Stimulated activated CD8-positive, alpha-beta memory T cell treated with anti-CD3 and anti-CD28 coated beads, Interleukin-15, amount 100 ng/mL, for 48 hours (primary cell): ENCODE measurements around the gene TIMM44.
A peak's percentile ranks its signal among the peaks of the same experiment; 100 is the strongest.
"Not testable (repeated sequence)": the region's sequence is repeated elsewhere in the genome, so short reads cannot be mapped to it uniquely, and the experiment has no call there.

Experiments
- DNase-seq, 2 donors: peaks; one replicate each; pipeline ENCODE4 v3.0.0-alpha.2; 2020; ENCODE audit warnings: low read depth in 2 of 2

The TIMM44 gene

DNA sequence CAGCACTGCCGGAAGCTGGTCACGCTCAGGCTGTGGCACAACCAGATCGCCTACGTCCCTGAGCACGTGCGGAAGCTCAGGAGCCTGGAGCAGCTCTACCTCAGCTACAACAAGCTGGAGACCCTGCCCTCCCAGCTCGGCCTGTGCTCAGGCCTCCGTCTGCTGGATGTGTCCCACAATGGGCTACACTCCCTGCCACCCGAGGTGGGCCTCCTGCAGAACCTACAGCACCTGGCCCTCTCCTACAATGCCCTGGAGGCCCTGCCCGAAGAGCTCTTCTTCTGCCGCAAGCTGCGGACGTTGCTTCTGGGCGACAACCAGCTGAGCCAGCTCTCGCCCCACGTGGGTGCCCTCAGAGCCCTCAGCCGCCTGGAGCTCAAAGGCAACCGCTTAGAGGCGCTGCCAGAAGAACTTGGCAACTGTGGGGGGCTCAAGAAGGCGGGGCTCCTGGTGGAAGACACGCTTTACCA, 43.0 kb downstream of the TIMM44 start:
- DNase-seq = no peak

DNA sequence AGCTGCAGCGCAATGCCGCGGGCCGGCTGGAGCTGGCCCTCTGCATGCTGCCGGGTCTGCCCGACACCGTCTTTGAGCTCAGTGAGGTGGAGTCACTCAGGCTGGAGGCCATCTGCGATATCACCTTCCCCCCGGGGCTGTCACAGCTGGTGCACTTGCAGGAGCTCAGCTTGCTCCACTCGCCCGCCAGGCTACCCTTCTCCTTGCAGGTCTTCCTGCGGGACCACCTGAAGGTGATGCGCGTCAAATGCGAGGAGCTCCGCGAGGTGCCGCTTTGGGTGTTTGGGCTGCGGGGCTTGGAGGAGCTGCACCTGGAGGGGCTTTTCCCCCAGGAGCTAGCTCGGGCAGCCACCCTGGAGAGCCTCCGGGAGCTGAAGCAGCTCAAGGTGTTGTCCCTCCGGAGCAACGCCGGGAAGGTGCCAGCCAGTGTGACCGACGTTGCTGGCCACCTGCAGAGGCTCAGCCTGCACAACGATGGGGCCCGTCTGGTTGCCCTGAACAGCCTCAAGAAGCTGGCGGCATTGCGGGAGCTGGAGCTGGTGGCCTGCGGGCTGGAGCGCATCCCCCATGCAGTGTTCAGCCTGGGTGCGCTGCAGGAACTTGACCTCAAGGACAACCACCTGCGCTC, 43.6 kb downstream of the TIMM44 start:
- DNase-seq = no peak

GRCh38 chr19:7898967-7899366, 44.5 kb downstream of the TIMM44 start:
- DNase-seq = no peak

GRCh38 chr19:7897292-7897691, 46.2 kb downstream of the TIMM44 start:
- DNase-seq = no peak

- no peak for DNase-seq
Measured at GRCh38 chr19:7895565-7895964, 47.9 kb downstream of the TIMM44 start.

DNA sequence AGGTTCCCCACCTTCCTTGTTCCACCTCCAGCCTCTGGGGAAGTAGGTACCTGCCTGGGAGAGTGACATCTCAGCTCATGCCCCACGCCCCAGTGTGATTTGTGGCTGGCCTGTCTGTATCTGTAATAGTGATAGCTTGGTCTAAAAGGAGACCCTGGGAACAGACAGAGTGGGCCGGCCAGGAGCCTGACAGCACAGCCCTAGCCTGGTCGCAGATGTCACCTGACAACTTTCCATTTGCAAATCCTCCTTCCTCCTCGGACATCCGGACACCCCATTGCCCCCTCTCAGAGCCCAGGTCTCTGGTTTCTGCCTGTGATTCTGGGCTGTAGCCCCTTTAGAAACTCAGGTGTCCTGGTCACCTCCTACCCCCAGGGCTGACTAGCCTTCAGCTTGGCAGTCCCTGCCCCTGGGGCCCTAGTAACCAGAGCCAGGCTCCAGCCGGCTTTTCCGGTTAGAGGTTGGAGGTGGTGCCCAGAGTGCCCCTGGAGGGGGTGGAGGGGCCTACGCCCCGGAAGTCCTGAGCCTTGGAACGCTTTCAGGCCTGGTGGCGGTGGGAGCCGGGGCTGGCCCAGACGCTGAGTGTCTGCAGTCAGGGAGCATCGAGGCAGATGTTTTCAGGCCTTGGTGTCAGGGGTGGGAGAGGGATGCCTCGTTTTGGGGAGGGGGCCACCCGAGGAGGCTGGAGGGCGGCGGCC, 48.7 kb downstream of the TIMM44 start:
- no peak for DNase-seq

DNA sequence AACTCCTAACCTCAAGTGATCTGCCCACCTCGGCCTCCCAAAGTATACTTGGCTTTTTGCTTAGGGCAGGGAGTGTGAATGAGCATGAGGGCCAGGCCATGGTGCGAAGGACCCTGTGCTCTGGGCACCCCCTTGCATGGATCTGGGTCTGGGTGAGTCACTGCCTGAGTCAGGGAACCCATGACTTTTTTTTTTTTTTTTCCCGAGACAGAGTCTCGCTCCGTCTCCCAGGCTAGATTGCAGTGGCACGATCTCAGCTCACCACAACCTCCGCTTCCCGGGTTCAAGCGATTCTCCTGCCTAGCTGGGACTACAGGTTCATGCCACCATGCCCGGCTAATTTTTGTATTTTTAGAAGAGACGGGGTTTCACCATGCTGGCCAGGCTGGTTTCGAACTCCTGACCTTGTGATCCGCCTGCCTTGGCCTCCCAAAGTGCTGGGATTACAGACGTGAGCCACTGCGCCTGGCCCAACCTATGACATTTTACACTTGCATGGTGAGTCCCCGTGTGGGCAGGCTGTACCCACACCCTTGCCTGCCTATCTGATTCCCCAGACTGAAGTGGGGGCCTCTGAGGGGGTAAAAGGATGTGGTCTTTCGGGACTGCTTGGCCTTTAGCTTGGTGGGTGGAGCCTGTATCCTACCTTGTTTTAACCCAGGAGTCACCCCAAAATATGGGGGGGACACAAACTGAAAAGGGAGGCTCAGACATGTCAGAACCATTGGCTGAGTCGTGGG, 49.9 kb downstream of the TIMM44 start:
- DNase-seq = not testable (repeated sequence)

GRCh38 chr19:7888826-7889217, 54.6 kb downstream of the TIMM44 start:
- DNase-seq = no peak

- peak in 1 of 2 donors; percentile 42 for DNase-seq
Measured at GRCh38 chr19:7888145-7888825, 55.2 kb downstream of the TIMM44 start, which contains the start of gene LRRC8E. Gene LRRC8E, plus strand, starts transcription at chr19:7888510. Its CDS starts 7,094 bp downstream, at chr19:7895604.

DNA sequence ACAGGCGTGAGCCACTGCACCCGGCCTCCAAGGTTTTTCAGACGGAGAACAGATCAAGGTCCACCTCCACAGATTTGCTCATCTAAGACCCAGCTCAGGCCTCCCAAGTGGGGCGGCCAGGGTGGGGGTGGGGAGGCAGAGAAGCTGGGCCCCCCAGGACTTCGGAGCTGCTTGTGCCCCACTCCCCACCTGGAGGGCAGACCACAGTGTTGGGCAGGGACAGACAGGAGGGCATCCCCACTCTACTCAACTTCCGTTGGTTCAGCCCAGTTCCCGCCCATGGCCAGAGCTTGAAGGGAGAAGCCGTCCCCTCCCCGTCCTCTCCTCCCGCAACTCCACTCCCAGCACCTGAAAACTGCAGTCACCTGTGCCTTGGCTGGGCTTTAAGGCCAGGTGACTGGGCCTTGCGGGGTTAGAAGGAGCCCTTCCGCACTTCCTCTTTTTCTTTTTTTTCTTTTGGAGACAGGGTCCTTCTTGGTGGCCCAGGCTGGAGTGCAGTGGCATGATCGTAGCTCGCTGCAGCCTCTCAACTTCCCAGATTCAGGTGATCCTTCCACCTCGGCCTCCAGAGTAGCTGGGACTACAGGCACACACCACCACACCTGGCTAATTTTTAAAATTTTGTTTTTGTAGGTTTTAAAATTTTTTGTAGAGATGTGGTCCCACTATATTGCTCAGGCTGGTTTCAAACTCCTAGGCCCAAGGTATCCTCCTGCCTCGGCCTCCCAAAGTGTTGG, 55.9 kb downstream of the TIMM44 start:
- DNase-seq = no peak

- DNase-seq = no peak
Measured at GRCh38 chr19:7885818-7886217, 57.6 kb downstream of the TIMM44 start.

DNA sequence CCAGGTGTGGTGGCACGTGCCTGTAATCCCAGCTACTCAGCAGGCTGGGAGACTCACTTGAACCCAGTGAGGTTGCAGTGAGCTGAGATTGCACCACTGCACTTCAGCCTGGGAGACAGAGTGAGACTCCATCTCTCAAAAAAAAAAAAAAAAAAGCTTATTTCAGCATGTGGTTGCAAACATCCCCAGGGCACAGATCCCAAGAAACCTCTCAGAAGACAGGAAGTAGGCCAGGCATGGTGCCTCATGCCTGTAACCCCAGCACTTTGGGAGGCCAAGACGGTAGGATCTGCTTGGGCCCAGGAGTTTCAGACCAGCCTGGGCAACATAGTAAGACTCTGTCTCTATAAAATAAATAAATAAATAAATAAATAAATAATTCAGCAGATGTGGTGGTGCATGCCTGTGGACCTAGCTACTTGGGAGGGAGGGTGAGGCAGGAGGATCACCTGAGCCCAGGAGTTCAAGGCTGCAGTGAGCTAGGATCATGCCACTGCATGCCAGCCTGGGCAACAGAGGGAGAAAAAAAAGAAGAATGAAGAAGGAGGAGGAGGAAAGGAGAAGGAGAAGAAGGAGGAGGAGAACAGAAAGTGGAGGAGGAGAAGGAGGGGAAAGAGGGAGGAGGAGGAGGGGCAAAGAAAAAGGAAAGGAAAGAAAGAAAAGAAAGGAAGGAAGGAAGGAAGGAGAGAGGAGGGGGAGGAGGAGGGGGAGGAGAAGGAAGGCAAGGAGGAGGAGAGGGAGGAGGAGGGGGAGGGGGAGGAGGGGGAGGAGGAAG, 59.5 kb downstream of the TIMM44 start:
- DNase-seq = no peak

DNA sequence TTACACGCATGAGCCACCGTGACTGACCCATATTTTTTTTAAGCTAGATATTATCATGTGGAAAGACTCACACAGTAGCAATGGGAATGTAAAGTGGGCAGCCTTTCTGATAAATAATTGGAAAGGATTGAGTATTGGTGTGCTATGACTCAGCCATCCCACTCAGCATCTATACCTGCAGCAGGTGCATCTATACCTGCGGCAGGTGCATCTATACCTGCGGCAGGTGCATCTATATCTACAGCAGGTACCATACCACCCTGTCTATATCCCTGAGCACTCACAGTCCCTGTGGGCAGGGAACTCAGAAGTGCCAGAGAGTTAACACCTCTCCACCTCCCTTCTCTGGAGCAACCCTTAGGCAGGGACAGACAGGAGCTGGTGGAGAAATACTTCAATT, 60.4 kb downstream of the TIMM44 start:
- DNase-seq = no peak

DNA sequence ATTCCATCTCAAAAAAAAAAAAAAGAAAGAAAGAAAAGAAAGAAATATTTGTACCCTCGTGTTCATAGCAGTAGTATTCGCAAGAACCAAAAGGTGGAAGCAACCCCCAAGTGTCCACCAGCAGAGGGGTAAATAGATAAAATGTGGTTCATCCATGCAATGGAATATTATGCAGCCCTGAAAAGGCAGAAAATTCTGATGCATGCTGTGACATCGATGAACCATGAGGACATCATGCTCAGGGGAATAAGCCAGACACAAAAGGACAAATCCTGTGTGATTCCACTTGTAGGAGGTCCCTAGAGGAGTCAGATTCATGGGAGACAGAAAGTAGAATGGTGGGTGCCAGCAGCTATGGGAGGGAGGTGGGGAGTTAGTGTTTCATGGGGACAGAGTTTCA, 61.6 kb downstream of the TIMM44 start:
- no peak for DNase-seq

DNA sequence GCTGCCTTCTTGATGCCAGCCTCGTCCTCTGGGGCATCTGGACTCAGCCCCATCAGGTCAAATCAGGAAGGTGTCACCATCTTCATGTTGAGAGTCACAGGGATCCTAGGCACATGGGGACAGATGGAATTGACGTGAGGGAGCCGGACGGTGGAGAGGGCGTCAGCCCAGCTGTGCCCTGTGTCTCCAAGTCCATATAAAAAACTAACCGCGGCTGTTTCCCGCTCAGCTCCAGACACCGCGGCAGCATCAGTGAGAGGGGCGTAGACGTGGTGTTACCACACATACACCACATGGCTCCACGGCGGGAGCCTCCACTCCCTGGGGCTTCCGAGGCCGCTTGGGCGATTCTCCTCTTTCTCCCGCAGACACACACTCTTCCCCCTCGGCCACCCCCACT, 63.6 kb downstream of the TIMM44 start:
- DNase-seq = no peak

DNA sequence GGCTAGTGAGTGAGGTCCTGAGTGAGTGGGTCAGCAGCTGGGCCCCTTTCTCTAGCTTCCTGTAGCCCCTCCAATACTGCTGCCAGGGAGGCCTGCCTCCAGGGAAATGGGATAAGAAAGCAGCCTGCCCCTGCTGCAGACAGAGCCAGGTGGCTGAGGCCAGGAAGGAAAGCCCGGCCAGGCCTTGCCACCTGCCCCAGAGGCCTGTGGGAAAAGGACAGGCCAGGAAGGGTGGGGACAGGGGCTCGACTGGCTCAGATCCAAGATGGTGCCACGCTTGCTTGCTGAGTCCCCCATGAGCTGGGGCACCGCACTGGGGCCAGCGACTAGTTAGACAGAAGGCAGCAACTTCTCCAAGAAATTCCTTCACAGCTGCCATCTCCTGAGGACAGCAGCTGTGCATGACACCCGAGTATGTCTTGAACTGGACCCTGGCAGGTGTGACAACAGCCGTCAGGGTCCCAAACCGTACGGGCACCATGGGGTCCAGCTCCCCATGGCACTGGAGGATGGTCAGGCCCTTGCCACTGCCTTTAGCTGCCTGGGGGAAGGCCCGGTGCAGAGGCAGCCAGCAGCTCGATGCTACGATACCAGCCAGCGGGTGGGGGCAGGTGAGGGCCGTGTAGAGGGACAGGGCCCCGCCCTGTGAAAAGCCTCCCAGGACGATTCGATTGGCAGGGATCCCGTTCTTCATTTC, 64.2 kb downstream of the TIMM44 start:
- DNase-seq = no peak

DNA sequence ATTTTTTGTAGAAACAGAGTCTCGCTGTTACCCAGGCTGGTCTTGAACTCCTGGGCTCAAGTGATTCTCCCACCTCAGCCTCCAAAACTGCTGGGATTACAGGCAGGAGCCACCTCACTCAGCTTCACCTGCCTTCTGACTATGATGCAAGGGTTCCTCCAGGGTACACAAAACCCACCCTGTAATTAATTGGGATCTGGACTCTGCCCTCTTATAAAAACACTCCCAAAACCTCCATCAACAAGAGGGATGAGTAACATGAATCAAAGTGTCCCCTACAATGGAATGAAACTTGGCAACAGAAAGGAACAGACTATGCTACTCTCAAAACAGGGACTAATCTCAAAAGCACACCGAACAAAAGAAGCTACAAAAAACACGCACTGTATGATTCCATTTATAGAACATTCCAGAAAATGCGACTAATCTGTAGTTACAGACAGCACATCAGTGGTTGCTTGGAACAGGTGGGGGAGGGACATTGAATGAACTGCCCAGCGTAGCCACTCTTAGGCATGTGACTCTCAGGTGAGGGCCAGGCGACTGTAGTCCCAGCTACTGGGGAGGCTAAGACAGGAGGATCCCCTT, 66.1 kb downstream of the TIMM44 start:
- DNase-seq = no peak
